Peyer's patch (tissue), 4 donors: ENCODE measurements around the gene FRMD4A.

Experiments
- CTCF ChIP-seq, 6 experiments: fragments of 450-650 bp in 4 of 6; fragments of 200-600 bp in 2 of 6; sonication (generic) in 1 of 6; IDR thresholded peaks; one replicate each; pipeline ENCODE4 v1.5.1; 2017 to 2019; ENCODE audit warnings: antibody characterized with exemption in 6 of 6, mild to moderate bottlenecking in 3 of 6, moderate library complexity in 1 of 6
- POLR2A ChIP-seq, 2 donors: fragments of 450-650 bp; IDR thresholded peaks; one replicate each; pipeline ENCODE4 v1.5.1; 2017; ENCODE audit warnings: antibody characterized with exemption in 2 of 2, mild to moderate bottlenecking in 2 of 2, moderate library complexity in 2 of 2

- TF ChIP-seq POLR2A (IDR thresholded peaks at IDR 0.05) (no peak), CTCF (IDR thresholded peaks at IDR 0.05) (no peak)
Observed at GRCh38 chr10:14350006-14350405, 19.3 kb upstream of the FRMD4A start.
